HepG2 (cell line): ENCODE results near the gene GOLGA7B. TPM values are rescaled to one million over a fixed set of nuclear protein-coding genes. Genes with fewer than 3 reads are reported as not detected.
A peak's percentile ranks its signal among the peaks of the same experiment; 100 is the strongest.

Experiments
- GATAD2A ChIP-seq: IDR thresholded peaks from 2 replicates; pipeline ENCODE4 v1.6.1; 2016
- JUND ChIP-seq: sonication (generic); formaldehyde crosslinking; IDR thresholded peaks from 2 replicates; pipeline ENCODE4 v1.8.0; 2022; ENCODE audit warnings: mild to moderate bottlenecking, missing genetic modification reagents
- PTBP1 ChIP-seq: fragments of 200-400 bp; formaldehyde crosslinking; IDR thresholded peaks from 2 replicates; pipeline ENCODE4 v1.6.1; 2018; ENCODE audit warnings: low read length, low read depth; ENCODE audit not compliant: poor library complexity, severe bottlenecking
- RBAK ChIP-seq: sonication (generic); formaldehyde crosslinking; IDR thresholded peaks from 2 replicates; pipeline ENCODE4 v1.5.1; 2020; ENCODE audit warnings: mild to moderate bottlenecking, missing genetic modification reagents
- RORA ChIP-seq: sonication (generic); formaldehyde crosslinking; IDR thresholded peaks from 2 replicates; pipeline ENCODE4 v1.5.0; 2020; ENCODE audit warnings: mild to moderate bottlenecking, missing genetic modification reagents, moderate library complexity
- SP4 ChIP-seq: sonication (generic); formaldehyde crosslinking; IDR thresholded peaks from 2 replicates; pipeline ENCODE4 v1.8.1; 2023; ENCODE audit warnings: mild to moderate bottlenecking, missing genetic modification reagents
- TAF1 ChIP-seq: sonication (generic); formaldehyde crosslinking; IDR thresholded peaks from 2 replicates; pipeline ENCODE4 v1.4.0; 2020; ENCODE audit warnings: missing genetic modification reagents
- TARDBP ChIP-seq: sonication (generic); formaldehyde crosslinking; IDR thresholded peaks from 2 replicates; pipeline ENCODE4 v1.8.0; 2022; ENCODE audit warnings: mild to moderate bottlenecking, missing genetic modification reagents
- TOPORS ChIP-seq: sonication (generic); formaldehyde crosslinking; IDR thresholded peaks from 2 replicates; pipeline ENCODE4 v1.8.0; 2023; ENCODE audit warnings: mild to moderate bottlenecking, missing genetic modification reagents
- XRCC5 ChIP-seq: fragments of 200-400 bp; formaldehyde crosslinking; optimal IDR thresholded peaks from 2 replicates; pipeline ENCODE3; 2017; ENCODE audit warnings: mild to moderate bottlenecking, low read length
- ZNF12 ChIP-seq: sonication (generic); formaldehyde crosslinking; IDR thresholded peaks from 2 replicates; pipeline ENCODE4 v1.5.0; 2020; ENCODE audit warnings: missing genetic modification reagents
- ZNF292 ChIP-seq: sonication (generic); formaldehyde crosslinking; IDR thresholded peaks from 2 replicates; pipeline ENCODE4 v1.8.1; 2022; ENCODE audit warnings: mild to moderate bottlenecking, low read depth, missing genetic modification reagents, borderline replicate concordance
- ZNF331 ChIP-seq: sonication (generic); formaldehyde crosslinking; IDR thresholded peaks from 2 replicates; pipeline ENCODE4 v1.4.0; 2020; ENCODE audit warnings: missing genetic modification reagents
- ZNF337 ChIP-seq: sonication (generic); formaldehyde crosslinking; IDR thresholded peaks from 2 replicates; pipeline ENCODE4 v1.5.1; 2020; ENCODE audit warnings: missing genetic modification reagents, low read depth, mild to moderate bottlenecking, borderline replicate concordance
- ZNF75D ChIP-seq: sonication (generic); formaldehyde crosslinking; IDR thresholded peaks from 2 replicates; pipeline ENCODE4 v1.8.1; 2023; ENCODE audit warnings: missing genetic modification reagents, mild to moderate bottlenecking, borderline replicate concordance
- ZNF761 ChIP-seq: sonication (generic); formaldehyde crosslinking; conservative IDR thresholded peaks from 2 replicates; pipeline ENCODE4 v1.4.0; 2020; ENCODE audit warnings: mild to moderate bottlenecking, missing genetic modification reagents
- polyA plus RNA-seq, 8 experiments: library from polyadenylated mRNA; depleted of rRNA in 3 of 8; stranded (reverse) in 7 of 8; unstranded in 1 of 8; fragments of >200 nt; fragmentation: Illumina TruSeq in 4 of 8; extraction: Trizol in 4 of 8; gene quantifications; 2 replicates each; pipeline versions ENCODE4 v1.2.1 to v1.2.3, GENCODE V29; 2011 to 2016; ENCODE audit warnings: low read depth in 4 of 8, missing spikeins in 1 of 8, mixed read lengths in 1 of 8; ENCODE audit not compliant: insufficient read depth in 1 of 8
- total RNA-seq, 5 experiments: library from RNA; depleted of rRNA; stranded (reverse); fragments of >200 nt; fragmentation: Illumina TruSeq; extraction: Trizol; gene quantifications; 2 replicates each; pipeline ENCODE4 v1.2.3, GENCODE V29; 2016; ENCODE audit warnings: low read depth in 1 of 5
- TF ChIP-seq, protein P1 (sequence below): sonication (generic); formaldehyde crosslinking; IDR thresholded peaks from 2 replicates; pipeline ENCODE4 v1.5.1; 2020; ENCODE audit warnings: mild to moderate bottlenecking, moderate library complexity, missing genetic modification reagents
- TF ChIP-seq, protein P2 (sequence below): sonication (generic); formaldehyde crosslinking; IDR thresholded peaks from 2 replicates; pipeline ENCODE4 v1.4.0; 2020; ENCODE audit warnings: missing genetic modification reagents, mild to moderate bottlenecking, borderline replicate concordance
- TF ChIP-seq, protein P3 (sequence below): sonication (generic); formaldehyde crosslinking; IDR thresholded peaks from 2 replicates; pipeline ENCODE4 v1.8.0; 2022; ENCODE audit warnings: missing genetic modification reagents, mild to moderate bottlenecking, borderline replicate concordance
- TF ChIP-seq, protein P4 (sequence below): sonication (generic); formaldehyde crosslinking; IDR thresholded peaks from 2 replicates; pipeline ENCODE4 v1.9.0; 2022; ENCODE audit warnings: low read depth, missing genetic modification reagents
- TF ChIP-seq, protein P5 (sequence below): sonication (generic); formaldehyde crosslinking; IDR thresholded peaks from 2 replicates; pipeline ENCODE4 v1.4.0; 2020; ENCODE audit warnings: mild to moderate bottlenecking, missing genetic modification reagents

GOLGA7B gene
- total and polyA plus RNA-seq, 2 of the 13 experiments (the other 11 are each of a cell fraction or from before 2014, with no cell fraction given) = not detected

DNA sequence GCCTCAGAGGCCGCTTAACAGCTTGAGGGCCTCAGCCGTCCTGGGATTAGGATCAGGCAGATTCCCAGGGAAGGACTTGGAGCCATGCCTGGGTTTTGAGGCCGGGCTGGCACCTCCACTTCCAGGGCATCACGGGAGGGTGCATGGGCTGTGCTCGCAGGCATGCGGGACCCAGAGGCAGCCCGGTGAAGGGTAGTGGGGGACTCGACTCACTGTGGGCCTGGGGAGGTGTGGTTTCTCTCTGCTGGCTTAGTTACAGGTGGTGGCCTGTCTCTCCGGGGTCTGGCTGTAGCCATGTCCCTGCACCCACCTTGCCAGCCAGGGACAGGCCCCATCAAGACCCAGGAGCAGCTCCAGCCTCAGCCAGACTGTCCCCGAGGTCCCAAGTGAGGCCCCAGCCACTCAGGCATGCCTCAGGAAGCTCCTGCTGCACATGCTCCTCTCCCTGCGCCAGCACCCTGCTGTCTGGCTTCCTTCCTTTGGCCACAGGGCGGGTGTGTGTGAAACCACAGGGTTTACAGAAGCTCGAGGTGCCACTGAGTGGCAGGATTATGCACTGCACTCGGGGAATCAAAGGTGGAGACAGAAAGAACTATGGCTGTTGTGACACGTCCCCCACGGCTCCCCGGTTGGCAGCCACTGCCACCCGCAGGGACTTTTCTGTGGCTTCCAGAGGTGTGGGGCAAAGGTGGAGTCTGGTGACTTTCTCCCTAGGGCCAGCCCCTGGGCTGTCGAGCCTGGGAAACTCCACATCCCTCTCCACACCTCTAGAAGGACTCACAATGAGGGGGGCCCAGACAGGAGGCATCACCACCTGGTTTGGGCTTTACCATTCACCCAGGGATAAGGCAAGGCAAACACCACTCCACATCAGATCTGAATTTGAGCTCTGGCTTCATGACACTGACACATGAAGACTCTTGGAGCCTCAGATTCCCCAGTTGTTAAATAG lies 19.7 kb downstream of the GOLGA7B start (continued):
- no peak for TF ChIP-seq ZNF75D (CRISPR knock-in tag)
- TF ChIP-seq, protein P1, sequence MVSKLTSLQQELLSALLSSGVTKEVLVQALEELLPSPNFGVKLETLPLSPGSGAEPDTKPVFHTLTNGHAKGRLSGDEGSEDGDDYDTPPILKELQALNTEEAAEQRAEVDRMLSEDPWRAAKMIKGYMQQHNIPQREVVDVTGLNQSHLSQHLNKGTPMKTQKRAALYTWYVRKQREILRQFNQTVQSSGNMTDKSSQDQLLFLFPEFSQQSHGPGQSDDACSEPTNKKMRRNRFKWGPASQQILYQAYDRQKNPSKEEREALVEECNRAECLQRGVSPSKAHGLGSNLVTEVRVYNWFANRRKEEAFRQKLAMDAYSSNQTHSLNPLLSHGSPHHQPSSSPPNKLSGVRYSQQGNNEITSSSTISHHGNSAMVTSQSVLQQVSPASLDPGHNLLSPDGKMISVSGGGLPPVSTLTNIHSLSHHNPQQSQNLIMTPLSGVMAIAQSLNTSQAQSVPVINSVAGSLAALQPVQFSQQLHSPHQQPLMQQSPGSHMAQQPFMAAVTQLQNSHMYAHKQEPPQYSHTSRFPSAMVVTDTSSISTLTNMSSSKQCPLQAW (CRISPR knock-in tag) = no peak
- TF ChIP-seq SP4 (CRISPR knock-in tag) = peak; percentile 46; the same call in 1 of the 2 replicates
- TF ChIP-seq, protein P2, sequence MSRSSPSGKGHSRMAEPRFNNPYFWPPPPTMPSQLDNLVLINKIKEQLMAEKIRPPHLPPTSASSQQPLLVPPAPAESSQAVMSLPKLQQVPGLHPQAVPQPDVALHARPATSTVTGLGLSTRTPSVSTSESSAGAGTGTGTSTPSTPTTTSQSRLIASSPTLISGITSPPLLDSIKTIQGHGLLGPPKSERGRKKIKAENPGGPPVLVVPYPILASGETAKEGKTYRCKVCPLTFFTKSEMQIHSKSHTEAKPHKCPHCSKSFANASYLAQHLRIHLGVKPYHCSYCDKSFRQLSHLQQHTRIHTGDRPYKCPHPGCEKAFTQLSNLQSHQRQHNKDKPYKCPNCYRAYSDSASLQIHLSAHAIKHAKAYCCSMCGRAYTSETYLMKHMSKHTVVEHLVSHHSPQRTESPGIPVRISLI (CRISPR knock-in tag) = no peak
- peak; percentile 70 for TF ChIP-seq XRCC5
- TF ChIP-seq ZNF292 (CRISPR knock-in tag) = peak; percentile 59; the same call in 1 of the 2 replicates
- TF ChIP-seq, protein P3, sequence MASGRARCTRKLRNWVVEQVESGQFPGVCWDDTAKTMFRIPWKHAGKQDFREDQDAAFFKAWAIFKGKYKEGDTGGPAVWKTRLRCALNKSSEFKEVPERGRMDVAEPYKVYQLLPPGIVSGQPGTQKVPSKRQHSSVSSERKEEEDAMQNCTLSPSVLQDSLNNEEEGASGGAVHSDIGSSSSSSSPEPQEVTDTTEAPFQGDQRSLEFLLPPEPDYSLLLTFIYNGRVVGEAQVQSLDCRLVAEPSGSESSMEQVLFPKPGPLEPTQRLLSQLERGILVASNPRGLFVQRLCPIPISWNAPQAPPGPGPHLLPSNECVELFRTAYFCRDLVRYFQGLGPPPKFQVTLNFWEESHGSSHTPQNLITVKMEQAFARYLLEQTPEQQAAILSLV (CRISPR knock-in tag) = no peak
- no peak for TF ChIP-seq RORA (CRISPR knock-in tag)
- TF ChIP-seq, protein P4, sequence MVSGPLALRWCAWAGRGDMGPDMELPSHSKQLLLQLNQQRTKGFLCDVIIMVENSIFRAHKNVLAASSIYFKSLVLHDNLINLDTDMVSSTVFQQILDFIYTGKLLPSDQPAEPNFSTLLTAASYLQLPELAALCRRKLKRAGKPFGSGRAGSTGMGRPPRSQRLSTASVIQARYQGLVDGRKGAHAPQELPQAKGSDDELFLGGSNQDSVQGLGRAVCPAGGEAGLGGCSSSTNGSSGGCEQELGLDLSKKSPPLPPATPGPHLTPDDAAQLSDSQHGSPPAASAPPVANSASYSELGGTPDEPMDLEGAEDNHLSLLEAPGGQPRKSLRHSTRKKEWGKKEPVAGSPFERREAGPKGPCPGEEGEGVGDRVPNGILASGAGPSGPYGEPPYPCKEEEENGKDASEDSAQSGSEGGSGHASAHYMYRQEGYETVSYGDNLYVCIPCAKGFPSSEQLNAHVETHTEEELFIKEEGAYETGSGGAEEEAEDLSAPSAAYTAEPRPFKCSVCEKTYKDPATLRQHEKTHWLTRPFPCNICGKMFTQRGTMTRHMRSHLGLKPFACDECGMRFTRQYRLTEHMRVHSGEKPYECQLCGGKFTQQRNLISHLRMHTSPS (CRISPR knock-in tag) = no peak
- TF ChIP-seq, protein P5, sequence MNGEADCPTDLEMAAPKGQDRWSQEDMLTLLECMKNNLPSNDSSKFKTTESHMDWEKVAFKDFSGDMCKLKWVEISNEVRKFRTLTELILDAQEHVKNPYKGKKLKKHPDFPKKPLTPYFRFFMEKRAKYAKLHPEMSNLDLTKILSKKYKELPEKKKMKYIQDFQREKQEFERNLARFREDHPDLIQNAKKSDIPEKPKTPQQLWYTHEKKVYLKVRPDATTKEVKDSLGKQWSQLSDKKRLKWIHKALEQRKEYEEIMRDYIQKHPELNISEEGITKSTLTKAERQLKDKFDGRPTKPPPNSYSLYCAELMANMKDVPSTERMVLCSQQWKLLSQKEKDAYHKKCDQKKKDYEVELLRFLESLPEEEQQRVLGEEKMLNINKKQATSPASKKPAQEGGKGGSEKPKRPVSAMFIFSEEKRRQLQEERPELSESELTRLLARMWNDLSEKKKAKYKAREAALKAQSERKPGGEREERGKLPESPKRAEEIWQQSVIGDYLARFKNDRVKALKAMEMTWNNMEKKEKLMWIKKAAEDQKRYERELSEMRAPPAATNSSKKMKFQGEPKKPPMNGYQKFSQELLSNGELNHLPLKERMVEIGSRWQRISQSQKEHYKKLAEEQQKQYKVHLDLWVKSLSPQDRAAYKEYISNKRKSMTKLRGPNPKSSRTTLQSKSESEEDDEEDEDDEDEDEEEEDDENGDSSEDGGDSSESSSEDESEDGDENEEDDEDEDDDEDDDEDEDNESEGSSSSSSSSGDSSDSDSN (CRISPR knock-in tag) = peak; percentile 36; the same call in 1 of the 2 replicates
- TF ChIP-seq JUND (CRISPR knock-in tag) = no peak
- no peak for TF ChIP-seq TOPORS (CRISPR knock-in tag)
- no peak for TF ChIP-seq ZNF12 (CRISPR knock-in tag)
- no peak for TF ChIP-seq TARDBP (CRISPR knock-in tag)
- no peak for TF ChIP-seq ZNF337
- TF ChIP-seq ZNF761 (CRISPR knock-in tag) = no peak
- peak; percentile 44 for TF ChIP-seq PTBP1
- TF ChIP-seq ZNF331 = no peak
- TF ChIP-seq TAF1 (CRISPR knock-in tag) = no peak
- no peak for TF ChIP-seq RBAK
- no peak for TF ChIP-seq GATAD2A (CRISPR knock-in tag)
